Stimulated activated CD4-positive, alpha-beta T cell treated with anti-CD3 and anti-CD28 coated beads, TNF-alpha, amount 100 ng/mL, for 24 hours (primary cell): Measurements from ENCODE around the gene DGKB.

Experiments
- DNase-seq, 3 experiments: peaks; one replicate each; pipeline ENCODE4 v3.0.0-alpha.2; 2020; ENCODE audit warnings: low read depth in 3 of 3

DGKB gene

DNA sequence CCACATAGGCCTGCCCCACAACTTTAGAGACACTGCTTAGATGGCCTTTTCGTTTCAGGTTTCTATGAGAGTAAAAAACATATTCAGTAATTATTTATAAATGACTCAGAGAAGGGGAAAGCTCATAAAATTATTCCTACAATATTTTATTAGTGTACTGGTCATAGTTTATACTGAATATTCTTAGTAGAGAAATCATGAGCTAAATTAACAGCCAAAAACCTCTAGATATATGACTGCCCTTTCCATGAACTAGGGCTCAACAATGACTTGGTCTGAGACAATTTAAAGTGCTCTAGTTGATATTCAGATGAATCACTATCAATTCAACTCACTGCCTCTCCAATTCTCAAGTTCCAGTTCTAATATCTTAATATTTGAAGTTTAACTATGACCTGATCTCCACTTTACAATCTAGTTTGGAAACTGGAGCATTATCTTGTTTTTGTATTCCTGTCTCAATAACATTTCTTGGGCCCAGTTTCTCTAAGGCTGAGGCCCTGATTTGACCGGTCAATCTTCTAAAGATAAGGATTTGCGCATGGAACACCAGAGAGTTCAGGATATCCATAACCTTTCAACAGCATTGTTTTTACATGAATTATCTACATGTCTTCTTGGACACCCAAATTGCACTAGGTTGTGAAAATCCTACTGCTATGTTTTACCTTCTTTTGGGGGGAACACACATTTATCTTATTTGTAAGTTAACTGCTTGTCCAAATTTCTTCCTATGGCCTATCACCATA, 141.6 kb downstream of the DGKB start:
- DNase-seq, result no peak

DNA sequence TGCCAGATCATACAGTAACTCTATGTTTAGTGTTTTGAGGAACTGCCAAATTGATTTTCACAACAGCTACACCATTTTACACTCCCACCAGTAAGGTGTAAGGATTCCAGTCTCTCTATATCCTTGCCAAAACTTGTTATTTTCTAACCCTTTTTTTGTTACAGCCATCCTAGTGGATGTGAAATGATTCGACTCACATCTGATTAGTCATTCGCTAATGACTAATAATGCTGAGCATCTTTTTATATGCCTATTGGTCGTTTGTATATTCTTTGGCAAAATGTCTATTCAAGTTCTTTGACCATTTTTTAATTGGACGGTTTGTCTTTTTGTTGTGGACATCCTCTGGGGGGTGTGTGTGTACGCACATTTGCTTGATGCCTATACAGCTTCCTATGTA, 142.8 kb downstream of the DGKB start:
- no peak for DNase-seq

DNA sequence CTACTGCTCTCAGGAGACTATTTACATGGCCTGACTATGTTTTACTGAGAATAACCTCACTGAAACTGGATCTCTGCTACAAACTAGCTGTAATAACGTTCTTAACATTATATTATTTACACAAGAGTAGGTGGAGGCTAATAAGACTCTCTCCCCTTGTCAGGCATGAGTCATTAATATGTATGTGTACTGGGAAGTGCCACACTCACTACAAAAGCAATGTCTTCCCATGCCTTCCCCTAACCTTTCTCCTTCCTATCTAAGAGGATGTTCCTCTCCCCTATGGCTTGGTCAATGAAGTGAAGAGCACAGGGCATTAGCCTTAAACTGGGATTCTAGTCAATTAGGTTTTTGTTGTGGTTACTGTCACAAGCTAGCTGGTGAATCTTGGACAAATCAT, 147.9 kb downstream of the DGKB start:
- no peak for DNase-seq

DNA sequence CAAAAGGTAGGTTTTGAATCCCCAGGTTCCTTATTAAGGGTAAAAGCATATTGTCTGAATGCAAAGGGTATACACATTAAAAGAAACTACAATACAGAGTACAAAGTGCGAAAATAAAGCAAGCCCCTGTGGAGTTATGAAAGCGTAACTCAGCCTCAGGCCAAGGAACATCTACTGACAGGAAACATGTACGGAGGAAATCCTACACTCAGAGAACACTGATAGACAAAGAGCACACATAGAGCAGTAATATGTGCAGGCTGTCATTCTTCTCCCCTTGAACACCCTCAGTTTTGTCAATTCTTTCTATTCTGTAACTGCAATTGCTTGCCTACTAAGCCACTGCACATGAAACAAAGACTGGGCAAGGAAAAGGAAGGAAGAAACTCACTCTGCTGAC, 150.2 kb downstream of the DGKB start:
- no peak for DNase-seq

GRCh38 chr7:14751461-14751860, 151.1 kb downstream of the DGKB start:
- DNase-seq, result no peak

GRCh38 chr7:14748461-14748860, 154.1 kb downstream of the DGKB start:
- DNase-seq, result no peak

GRCh38 chr7:14747701-14748100, 154.8 kb downstream of the DGKB start:
- no peak for DNase-seq

GRCh38 chr7:14745076-14745475, 157.5 kb downstream of the DGKB start:
- DNase-seq, result no peak

GRCh38 chr7:14740606-14741005, 161.9 kb downstream of the DGKB start:
- DNase-seq, result no peak

DNA sequence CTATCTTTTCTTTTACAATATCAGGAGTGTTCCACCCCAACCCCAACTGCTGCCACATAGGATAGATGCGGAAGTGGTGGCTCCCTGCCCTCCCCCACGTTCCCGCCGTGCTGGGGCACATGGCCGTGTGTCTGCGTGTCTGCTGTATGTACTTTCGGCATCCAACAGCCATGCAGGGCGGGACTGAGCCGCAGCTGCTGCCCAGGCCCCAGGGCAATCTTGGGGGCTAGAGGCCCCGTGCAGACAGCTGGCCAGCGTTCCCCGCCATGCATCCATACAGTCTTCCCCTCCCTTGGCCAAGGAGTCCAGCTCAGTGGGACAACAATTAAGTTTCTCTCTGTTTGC, 162.7 kb downstream of the DGKB start:
- DNase-seq, result no peak

GRCh38 chr7:14739168-14739840, 163.2 kb downstream of the DGKB start:
- DNase-seq, result no peak

DNA sequence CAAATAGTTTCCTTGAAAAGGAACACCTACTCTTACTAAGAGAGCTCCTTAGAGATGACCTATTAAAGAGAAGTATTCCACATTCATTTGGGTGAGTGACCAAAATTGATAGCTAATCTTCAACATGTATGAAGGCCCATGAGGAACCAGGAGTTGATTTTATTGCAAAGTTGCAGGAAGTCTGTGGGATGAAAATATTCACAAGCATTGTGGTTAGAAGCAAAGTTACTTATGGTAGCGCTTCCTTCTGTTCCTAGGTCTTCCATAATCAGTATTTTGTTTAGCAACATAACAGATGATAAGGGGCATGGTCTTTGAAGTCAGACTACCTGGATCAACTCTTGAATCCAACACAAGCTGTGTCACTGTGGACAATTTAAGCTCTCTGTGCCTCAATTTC, 164.5 kb downstream of the DGKB start:
- DNase-seq, result no peak

DNA sequence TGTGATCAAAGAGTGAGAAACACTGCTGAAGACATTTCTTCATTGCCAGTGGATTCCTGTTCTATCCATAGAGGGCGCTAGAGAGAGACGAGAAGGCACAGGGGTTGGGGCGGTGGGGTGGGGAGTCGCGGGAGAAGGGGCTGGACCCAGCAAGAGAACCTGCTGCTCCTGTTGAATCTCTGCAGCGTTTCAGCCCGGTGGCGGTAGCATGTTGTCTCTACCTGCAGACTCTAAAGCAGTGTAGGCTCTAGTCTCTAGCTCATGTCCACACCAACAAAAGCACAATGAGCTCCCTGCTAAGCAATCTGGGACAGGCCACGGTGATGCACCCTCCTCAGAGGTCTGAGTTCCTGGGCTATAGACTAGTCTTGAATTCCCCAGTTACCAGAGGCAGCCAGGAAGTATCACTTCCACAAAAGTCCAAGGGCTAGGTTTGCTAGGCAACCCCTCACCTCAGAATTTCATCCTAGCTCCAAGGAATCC, 167.7 kb downstream of the DGKB start:
- no peak for DNase-seq

DNA sequence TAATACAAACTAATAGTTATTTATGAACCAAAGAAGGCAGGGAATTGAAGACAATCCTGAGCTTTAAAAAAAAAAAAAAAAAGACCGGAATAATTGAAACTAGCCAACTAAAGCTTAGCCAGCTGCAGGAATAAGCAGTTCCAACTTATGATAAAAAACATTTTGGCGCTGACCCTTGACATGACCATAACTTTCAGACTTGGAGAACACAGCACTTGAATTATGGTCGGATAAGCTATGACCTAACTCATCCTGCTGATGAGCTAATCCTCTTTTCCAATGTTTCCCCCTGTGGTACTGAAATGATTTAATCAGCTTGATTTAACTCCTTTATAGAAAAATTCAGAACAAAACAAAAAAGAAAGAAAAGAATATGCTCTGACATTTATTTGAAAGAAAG, 181.8 kb downstream of the DGKB start:
- no peak for DNase-seq

DNA sequence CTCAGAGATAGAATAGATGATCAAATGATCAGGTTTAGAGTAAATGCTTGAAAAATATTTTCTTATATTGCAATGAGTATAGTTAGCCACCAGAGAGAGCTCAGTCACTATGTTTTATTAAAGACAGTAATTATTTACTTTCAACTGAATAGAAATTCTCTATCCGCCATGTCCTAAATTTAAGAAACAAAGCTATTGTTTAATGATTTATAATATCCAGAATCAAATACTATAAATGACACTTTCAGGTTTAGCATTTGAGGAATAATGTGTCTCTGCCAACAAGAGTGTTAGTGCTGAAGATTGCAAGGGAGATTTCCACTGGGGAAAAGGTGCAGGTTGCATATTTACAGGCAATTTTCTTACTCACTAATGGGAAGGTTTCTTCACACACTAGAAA, 184.7 kb downstream of the DGKB start:
- no peak for DNase-seq

DNA sequence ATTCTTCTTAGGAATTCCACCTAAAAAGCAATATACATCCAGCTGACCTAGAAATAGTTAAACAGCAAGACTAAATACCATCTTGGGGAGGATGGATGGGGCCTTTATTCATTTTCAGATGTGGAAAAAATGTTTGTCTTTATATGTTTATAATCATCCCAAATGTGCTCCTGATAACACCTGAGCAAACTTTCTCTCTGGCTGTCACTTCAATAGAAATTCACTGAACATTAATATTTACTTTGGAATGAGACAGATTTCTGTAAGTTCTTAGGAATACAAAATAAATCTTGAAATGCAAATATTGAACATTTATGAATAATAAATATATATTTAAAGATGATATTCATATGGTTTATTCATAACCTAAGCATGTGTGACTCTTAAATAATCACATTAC, 185.4 kb downstream of the DGKB start:
- DNase-seq, result no peak

DNA sequence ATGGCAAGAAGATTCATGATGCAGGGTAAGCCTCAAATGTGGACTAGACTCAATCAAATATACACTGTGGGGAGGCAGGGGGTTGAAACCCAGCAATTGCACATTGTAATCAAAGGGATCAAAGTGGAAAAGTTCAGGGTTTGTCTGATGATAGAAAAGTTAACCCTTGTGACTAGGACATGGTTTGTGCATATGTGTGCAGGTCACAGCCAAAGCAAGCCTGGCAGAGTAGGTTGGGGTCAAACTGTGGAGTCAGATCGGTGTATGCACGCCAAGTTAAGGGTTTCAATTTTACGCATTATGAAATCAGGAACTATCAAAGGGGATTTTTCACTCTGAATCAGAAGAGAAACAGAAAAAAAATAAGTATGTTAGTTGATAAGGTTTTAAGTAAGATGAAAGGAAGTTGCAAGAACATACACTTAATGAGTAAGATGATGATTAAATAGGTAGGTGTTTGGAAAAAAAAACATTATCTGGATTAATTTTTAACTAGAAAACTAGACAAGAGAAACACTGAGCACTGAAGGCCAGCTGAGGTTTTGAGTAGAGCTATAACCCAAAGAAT, 188.3 kb downstream of the DGKB start:
- no peak for DNase-seq

- no peak for DNase-seq
Measured at GRCh38 chr7:14698239-14698638, 204.3 kb downstream of the DGKB start.

GRCh38 chr7:14697684-14698083, 204.9 kb downstream of the DGKB start:
- no peak for DNase-seq

DNA sequence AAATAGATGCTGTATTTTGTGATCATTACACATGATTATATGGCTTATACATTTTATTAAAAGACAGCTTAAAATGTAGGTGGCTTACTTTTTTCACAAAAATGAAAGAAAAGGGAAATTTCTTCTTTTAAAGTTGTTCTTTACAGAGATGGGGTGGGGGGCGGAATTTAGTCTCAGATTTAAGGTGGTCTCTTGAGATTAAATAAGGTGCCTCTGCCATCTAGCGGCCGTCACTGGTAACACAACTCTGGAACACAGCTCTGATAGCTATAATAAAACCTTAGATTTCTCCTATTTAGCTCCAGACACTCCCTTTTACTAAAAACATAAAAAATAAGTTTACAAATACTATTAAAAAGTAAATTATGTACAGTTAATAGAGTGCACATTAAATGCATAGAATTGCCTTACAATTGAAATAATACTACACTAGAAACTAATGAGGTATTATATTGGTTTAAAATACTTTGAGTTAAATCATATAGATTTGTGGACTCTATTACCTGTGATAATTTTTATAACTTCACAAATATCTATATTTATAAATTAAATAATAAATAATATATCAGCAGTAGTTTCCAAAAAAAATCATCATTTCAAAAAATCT, 210.9 kb downstream of the DGKB start:
- DNase-seq, result peak; percentile 9 to 45 (median 17)

GRCh38 chr7:14691034-14691433, 211.5 kb downstream of the DGKB start:
- no peak for DNase-seq

GRCh38 chr7:14690486-14690885, 212.1 kb downstream of the DGKB start:
- no peak for DNase-seq

DNA sequence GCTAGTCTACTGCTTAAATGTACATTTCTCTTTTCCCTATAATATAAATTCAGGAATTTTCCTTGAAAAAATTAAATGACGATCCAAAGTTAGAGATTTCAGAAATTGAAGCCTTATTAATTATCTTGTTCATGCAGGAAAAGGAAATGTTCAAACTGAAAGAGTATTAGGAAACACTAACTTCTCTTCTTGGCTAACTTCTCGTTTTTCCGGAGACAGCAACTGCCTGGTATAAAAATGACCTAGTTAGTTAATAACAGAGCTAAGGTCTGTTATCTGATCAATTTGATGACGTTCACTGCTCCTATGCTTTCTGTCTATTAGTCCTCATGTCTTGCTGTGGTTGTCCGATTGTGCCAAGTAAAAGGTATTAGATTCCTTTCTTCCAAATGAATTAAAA, 212.5 kb downstream of the DGKB start:
- no peak for DNase-seq
